NOMO-1 treated with DMSO at 0.1 percent for 48 hours (cell line): Measurements from ENCODE around the gene RNF212B.
A peak's percentile ranks its signal among the peaks of the same experiment; 100 is the strongest.
"Not testable (repeated sequence)": the region's sequence is repeated elsewhere in the genome, so short reads cannot be mapped to it uniquely, and the experiment has no call there.

Source experiments
- DNase-seq: peaks from one replicate; lab custom pipeline; 2025; ENCODE audit not compliant: unreplicated experiment; lab: John Stamatoyannopoulos, UW

The RNF212B gene

GRCh38 chr14:23241061-23241715, 3.5 kb downstream of the RNF212B start:
- DNase-seq, result not testable (repeated sequence)

DNA sequence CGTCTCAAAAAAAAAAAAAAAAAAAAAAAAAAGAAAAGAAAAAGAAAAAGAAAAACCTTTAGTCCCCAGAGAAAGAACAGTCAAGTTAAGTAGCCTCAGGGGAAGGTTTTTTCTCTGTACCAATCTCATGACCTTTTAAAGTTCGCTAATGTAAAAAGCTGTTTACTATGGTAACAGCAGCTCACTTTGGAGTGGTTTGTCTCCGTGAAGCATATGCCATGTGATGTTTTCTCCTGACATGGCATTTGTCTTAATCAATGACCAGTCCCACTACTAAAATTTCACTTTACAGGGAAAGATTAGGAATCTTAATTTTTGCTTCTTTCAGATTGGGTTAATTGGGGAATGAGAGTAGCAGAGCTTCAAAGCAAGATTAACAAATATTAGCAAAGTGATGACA, 4.3 kb downstream of the RNF212B start:
- DNase-seq, result no peak

GRCh38 chr14:23243066-23243465, 5.3 kb downstream of the RNF212B start:
- DNase-seq, result no peak

DNA sequence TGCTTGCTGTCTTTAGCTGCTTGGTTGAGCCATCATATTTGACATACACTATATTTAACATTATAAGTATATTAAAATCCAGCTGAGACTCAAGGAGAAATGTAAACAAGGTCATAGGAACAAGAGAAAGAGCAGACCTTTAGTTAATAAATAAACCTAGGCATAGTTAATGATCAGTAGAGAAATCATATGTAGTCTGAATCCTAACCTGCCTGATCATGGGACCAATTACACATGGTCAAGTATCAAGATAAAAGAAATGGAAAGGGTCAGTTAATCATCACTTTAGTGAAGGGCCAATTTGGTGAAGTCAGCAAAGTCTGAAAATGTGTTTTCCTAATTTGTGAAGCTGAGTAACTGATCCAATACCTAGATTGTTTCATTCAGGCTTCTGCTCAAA, 7.5 kb downstream of the RNF212B start:
- DNase-seq, result no peak

DNA sequence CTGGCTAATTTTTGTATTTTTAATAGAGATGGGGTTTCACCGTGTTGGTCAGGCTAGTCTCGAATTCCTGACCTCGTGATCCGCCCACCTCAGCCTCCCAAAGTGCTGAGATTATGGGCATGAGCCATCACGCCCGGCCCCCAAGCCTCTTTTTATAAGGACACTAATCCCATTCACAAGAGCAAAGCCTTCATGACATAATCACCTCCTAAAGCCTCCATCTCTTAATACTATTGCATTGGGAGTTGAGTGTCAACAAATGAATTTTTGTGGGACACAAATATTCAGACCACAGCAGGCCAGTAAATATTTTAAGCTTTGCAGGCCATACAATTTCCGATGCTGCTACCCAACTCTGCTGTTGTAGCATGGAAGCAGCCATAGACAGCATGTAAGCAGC, 10.9 kb downstream of the RNF212B start:
- no peak for DNase-seq

DNA sequence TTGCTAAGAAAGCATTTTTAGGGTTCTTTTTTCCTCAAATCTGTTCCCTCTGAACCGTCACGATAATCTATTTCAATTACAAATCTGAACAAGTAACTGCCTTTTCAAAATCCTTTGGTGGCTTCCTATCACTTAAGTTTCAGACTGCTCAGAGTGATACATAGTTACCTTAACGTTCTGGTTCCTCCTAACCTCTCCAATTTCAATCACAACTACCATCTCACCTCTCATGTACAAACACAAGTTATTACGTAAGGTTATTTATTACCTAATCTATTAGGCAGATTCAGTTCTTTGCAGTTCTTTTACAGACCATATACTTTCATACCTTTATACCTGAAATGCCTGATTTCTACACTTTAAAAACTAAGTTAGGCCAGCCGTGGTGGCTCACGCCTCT, 12.1 kb downstream of the RNF212B start:
- no peak for DNase-seq

- DNase-seq, result no peak
Measured at GRCh38 chr14:23252006-23252405, 14.3 kb downstream of the RNF212B start.

DNA sequence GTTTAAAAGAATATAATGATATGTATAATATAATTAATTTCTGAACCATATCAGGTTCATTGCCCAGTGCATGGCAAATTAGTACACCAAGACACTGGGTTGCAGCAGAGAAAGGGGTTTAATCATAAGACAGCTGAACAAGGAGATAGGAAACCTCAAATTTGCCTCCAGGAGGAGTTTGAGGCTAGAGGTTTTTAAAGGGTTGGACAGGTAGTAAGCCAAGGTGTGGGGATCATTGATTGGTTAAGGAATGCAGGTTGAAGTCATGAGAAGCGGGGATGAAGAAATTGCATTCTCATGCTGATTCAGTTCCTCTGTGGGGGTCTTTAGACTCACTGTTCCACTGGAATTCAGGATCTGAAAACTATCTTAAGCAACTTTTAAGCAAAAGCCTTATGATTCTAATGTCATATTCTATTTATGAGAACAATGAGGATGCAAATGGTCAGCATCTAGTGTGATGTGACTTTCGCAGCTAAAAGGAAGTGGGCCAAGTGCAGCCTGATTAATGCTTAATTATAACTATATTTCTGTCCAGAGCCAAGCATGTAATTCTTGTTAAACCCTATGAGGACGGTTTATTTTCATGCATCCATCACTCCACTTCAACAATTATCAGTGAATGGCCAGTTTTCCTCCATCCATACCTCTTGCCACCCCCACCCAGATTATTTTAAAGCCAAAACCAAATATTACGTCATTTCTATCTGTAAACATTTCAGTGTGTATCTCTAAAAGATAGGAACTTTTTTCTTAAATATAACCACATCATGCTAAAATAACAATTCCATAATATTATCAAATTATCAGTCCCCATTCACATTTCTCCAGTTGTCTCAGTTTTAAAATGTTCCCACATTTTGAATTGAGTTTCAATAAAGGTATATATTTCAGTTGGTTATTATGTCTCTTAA, 14.9 kb downstream of the RNF212B start:
- DNase-seq, result no peak

GRCh38 chr14:23258256-23258655, 20.5 kb downstream of the RNF212B start:
- DNase-seq, result no peak

DNA sequence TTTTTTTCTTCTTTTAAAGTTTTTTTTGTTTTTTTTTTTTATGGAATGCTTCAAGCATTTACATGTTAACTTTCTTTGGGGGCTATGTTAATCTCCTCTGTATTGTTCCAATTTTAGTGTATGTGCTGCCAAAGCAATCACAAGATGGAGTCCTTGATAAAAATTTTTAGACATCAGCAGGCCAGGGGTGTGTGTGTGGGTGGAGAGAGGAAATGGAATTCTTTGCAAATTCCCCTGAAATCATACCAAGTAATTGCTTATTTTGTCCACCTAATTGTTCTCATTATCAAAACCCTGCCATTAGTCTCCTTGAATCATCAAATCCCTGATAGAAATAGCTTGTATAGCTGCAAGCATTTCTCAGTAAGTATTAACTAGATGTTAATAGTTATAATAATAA, 21.7 kb downstream of the RNF212B start:
- no peak for DNase-seq

DNA sequence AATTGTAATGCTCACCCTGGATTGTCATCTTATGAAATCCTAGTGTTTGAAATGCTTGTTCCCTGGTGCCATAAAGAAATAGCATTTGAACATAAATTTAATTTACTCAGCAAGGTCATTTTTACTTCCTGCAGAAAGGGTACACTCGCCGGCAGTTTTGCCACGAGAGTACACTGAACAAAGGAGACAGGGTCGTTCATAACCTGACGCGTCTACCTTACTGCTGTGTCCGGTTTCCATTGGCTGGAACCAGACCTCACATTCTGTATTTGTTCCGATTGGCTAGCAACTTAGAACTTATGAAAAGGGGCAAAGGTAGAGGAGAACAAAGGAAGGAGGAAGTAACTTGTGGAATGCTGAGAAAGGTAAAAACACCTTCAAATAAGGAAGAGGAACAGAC, 23.1 kb downstream of the RNF212B start:
- not testable (repeated sequence) for DNase-seq

DNA sequence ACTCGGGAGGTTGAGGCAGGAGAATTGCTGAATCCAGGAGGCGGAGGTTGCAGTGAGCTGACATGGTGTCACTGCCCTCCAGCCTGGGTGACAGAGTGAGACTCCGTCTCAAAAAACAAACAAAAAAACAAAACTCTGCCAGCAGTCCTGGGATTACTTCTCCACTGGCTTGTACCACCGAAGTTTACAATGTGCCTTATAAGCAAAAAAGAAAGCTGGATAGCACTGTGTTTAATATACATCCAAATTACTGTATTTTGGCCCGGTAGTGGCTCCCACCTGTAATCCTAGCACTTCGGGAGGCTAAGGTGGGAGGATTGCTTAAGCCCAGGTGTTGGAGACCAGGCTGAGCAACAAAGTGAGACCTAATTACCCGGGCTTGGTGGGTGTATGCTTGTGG, 31.5 kb downstream of the RNF212B start:
- DNase-seq, result no peak

DNA sequence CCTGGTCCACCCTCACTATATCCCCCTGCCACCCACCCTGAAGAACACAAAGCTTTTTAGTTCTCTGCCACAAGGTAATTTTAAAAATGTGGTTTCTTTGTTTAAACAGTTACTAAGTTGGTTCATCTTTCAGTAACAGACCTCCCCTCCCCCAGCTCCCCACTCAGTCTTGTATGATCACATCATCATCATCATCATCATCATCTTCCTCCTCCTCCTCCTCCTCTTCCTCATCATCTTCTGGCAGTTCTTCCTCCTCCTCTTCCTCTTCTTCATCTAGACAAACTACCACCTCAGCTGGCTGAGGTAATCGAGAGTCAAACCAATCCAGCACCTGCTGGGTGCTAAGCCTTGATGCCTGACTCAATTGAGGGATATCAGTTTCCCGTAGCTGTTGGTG, 37.7 kb downstream of the RNF212B start:
- DNase-seq, result no peak

- DNase-seq, result no peak
Measured at GRCh38 chr14:23277189-23277588, 39.5 kb downstream of the RNF212B start.

DNA sequence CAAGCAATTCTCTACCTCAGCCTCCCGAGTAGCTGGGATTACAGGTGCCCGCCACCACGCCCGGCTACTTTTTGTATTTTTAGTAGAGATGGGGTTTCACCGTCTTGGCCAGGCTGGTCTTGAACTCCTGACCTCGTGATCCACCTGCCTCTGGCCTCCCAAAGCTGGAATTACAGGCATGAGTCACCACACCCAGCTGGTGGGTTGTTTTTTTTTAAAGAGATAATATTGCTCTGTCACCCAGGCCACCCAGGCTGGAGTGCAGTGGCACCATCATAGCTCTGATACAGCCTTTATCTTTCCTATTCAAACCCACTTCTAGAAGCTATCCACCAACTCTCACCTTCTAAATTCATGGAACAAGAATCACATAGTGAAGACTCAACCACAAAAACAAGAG, 40.2 kb downstream of the RNF212B start:
- DNase-seq, result not testable (repeated sequence)

- no peak for DNase-seq
Measured at GRCh38 chr14:23281247-23281646, 43.5 kb downstream of the RNF212B start.

DNA sequence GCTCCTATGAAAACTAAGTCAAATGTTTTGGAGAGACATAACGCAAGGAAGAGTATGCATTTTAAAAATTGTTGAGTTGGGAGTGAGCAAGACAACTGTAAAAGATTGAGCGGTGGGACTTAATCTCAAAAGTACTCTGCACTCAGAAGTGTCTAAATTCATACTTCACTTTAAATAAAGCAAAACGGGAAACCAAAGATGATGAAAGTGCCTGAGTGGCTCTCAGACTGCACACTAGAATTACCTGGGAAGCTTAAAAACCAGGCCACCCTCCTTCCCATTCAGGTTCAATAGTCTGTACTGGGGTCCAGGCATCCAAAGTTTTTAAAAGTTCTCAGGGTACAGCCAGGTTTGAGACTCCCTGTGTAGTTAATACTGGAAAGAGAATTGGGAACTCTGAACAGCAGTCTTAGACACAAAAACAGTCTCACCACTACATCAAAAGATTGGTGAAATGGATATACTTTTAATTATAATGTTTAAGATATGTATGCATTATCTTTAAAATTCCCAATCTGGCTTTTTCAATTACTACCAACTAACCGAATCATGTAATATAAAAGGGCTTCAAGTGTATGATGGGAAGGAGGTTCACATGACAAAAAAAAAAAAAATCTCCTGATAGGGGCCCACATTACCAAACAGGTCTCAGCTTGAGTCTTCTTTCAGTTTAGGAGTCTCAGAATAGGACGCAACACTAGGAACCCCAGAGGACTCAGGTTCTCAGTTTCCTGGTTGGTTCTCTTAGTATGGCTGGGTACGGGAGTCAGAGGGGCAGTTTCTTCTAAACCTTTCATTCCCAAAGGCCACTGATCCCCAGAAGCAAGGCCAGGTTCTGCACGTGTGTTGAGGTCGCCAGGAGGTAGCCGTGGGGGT, 47.2 kb downstream of the RNF212B start:
- peak; percentile 28 for DNase-seq

DNA sequence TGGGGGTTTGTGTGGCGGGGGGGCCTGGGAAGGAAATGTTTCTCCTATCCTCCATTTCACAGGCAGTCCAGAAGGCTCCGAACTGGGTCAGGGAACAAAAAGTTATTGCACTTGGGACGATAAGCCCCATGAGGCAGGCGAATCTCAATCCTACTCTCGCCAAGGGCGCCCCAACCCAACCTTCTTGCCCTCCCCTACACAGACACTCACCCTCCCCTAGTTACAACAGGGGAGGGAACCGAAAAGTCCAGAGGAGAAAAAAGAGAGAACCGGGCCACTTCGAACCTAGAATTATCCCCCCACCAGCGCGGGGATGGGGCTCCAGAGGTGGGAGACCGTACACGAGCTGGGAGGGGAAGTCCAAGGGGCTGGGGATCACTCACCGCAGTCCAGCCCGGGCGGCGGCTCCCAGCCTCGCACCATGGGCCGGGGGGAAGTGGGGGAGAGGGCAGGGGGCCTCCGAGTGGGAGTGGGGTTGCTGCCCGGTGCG, 47.8 kb downstream of the RNF212B start:
- DNase-seq, result peak; percentile 46

GRCh38 chr14:23286020-23286901, 48.5 kb downstream of the RNF212B start, which contains the start of gene HOMEZ:
HOMEZ (minus strand) TSS chr14:23286132; CDS start chr14:23285952, 180 bp downstream.
- peak; percentile 97 for DNase-seq

GRCh38 chr14:23286902-23287479, 49.3 kb downstream of the RNF212B start:
- DNase-seq, result peak; percentile 13
